Lower leg skin (tissue), 4 donors: Measurements from ENCODE around the gene BTBD10. TPM values are rescaled to one million over a fixed set of nuclear protein-coding genes. Genes with fewer than 3 reads are reported as not detected.

Experiments used
- DNase-seq, 2 donors: peaks; one replicate each; pipeline ENCODE4 v3.0.0-alpha.2; 2019; ENCODE audit warnings: low spot score in 2 of 2
- H3K4me3 ChIP-seq: fragments of 200-600 bp; sonication (generic); 2 replicates; pipeline ENCODE4 v1.5.1; 2017; ENCODE audit warnings: mild to moderate bottlenecking, low read depth; ENCODE audit not compliant: poor library complexity, severe bottlenecking
- CTCF ChIP-seq, 3 donors: fragments of 450-650 bp; IDR thresholded peaks; one replicate each; pipeline ENCODE4 v1.5.1; 2016; ENCODE audit warnings: antibody characterized with exemption in 3 of 3, mild to moderate bottlenecking in 3 of 3, moderate library complexity in 2 of 3
- POLR2A ChIP-seq, 2 donors: fragments of 450-650 bp; IDR thresholded peaks; one replicate each; pipeline ENCODE4 v1.6.1; 2016 to 2017; ENCODE audit warnings: antibody characterized with exemption in 2 of 2, mild to moderate bottlenecking in 1 of 2, moderate library complexity in 1 of 2
- WGBS, 2 donors: methylation state at CpG; one replicate each; pipeline ENCODE4 v1.1.5; 2018; 5-methylcytosine and 5-hydroxymethylcytosine counted together
- intact Hi-C: fragments of 100-400 bp; cut with DNase I; formaldehyde crosslinking; loops from one replicate; pipeline ENCODE4 v1.15.0; 2023; ENCODE audit warnings: low total_unique reads
- total RNA-seq, 4 donors: library from RNA; depleted of rRNA; stranded (reverse); fragments of >200 nt; gene quantifications; one replicate each; pipeline ENCODE4 v1.1.0, GENCODE V29; 2016

Gene BTBD10
- total RNA-seq, 4 donors from 2014 or later: 32.2 to 41.0 (median 35.7) TPM

GRCh38 chr11:13349581-13349980 lies 113.4 kb downstream of the BTBD10 start:
- TF ChIP-seq CTCF (IDR thresholded peaks at IDR 0.05): no peak
- no peak overlapping the region for H3K4me3 ChIP-seq
- intact Hi-C loops: no loop called here
- DNase-seq: no peak
- WGBS, 2 donors: 87 to 89% methylated on average over 6 of the region's 6 CpGs

GRCh38 chr11:13349046-13349445 lies 114.0 kb downstream of the BTBD10 start:
- intact Hi-C loops: no loop called here
- TF ChIP-seq POLR2A (IDR thresholded peaks at IDR 0.05) (no peak), CTCF (IDR thresholded peaks at IDR 0.05) (no peak)
- 92 to 94% methylated on average over 6 of the region's 6 CpGs for WGBS, 2 donors
- H3K4me3 ChIP-seq: no peak overlapping the region
- peak in 1 of 2 donors; percentile 26 for DNase-seq

- no peak for DNase-seq
- no peak for TF ChIP-seq POLR2A (IDR thresholded peaks at IDR 0.05)
- no peak for TF ChIP-seq CTCF (IDR thresholded peaks at IDR 0.05)
- H3K4me3 ChIP-seq: no peak overlapping the region
- 65 to 74% methylated on average over 3 of the region's 3 CpGs for WGBS, 2 donors
- intact Hi-C loops: no loop called here
Measured at GRCh38 chr11:13348305-13348704, 114.7 kb downstream of the BTBD10 start.

- TF ChIP-seq CTCF (IDR thresholded peaks at IDR 0.05): no peak
- TF ChIP-seq POLR2A (IDR thresholded peaks at IDR 0.05): no peak
- no peak overlapping the region for H3K4me3 ChIP-seq
- 55 to 57% methylated on average over 7 of the region's 7 CpGs for WGBS, 2 donors
- intact Hi-C loops: no loop called here
- peak in 1 of 2 donors; percentile 70 for DNase-seq
Measured at GRCh38 chr11:13347901-13348300, 115.1 kb downstream of the BTBD10 start.

- no peak overlapping the region for H3K4me3 ChIP-seq
- TF ChIP-seq POLR2A (IDR thresholded peaks at IDR 0.05) (no peak), CTCF (IDR thresholded peaks at IDR 0.05) (no peak)
- WGBS, 2 donors: 89% methylated on average over 5 of the region's 5 CpGs
- intact Hi-C loops: no loop called here
- DNase-seq: peak in 1 of 2 donors; percentile 53
Measured at GRCh38 chr11:13346470-13346869, 116.6 kb downstream of the BTBD10 start.

GRCh38 chr11:13344818-13345217 lies 118.2 kb downstream of the BTBD10 start:
- no peak for DNase-seq
- H3K4me3 ChIP-seq: no peak overlapping the region
- intact Hi-C loops: loop anchor here (5.0 kb wide), 1 partner anchor 133 kb away; no protein-coding TSS in a partner anchor
- TF ChIP-seq POLR2A (IDR thresholded peaks at IDR 0.05): no peak
- 95 to 100% methylated on average over 1 of the region's 1 CpG for WGBS, 2 donors
